ENCODE results near the gene AJM1. TPM values are rescaled to one million over a fixed set of nuclear protein-coding genes. Genes with fewer than 3 reads are reported as not detected.
A peak's percentile ranks its signal among the peaks of the same experiment; 100 is the strongest.
"Not testable (repeated sequence)": the region's sequence is repeated elsewhere in the genome, so short reads cannot be mapped to it uniquely, and the experiment has no call there.

Gene AJM1
- total RNA-seq, result 2.0 and 3.0 TPM in 2 replicates
- 7.2 and 7.7 TPM in 2 replicates for polyA plus RNA-seq

DNA sequence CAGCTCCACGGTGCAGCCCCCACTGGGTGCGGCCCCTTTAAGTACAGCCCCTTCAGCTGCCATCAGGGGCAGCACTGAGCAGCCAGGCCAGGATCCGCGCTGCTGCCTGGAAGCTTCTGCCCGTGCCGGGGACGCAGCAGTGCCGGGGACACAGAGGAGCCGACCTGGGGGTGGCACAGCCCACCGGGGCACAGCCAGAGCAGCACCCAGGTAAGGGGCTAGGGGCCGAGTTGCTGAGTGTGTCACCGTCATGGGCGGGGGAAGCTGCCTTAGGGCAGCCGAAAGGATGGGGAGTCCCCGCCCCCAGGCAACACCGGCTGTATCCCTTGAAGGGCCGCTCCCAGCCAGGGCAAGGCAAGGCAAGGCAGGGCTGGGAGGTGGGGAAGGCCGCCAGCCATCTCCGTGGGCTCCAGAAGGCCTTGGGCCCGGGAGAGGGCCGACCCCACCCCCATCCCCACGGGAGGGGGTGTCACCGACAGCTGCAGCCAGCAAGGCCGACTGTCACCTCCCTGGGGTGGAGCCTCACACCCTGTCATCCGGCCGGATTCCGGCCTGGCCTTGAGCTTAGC lies at the start of gene AJM1:
AJM1 (plus strand) TSS at position 99 of the 569 bp plus-strand sequence. CDS start 1,937 bp downstream, outside the sequence.
- H2AFZ ChIP-seq; H3K9me2 ChIP-seq (replicated peaks; ENCODE audit: insufficient read depth); H4K20me1 ChIP-seq (ENCODE audit: insufficient read depth, poor library complexity, severe bottlenecking); H3K27me3 ChIP-seq; H3K9me3 ChIP-seq (ENCODE audit: low read depth); H3K36me3 ChIP-seq (replicated peaks; ENCODE audit: insufficient read depth, low read depth); H3K79me2 ChIP-seq: not testable (repeated sequence)
- Histone ChIP-seq H3K4me1 (ENCODE audit: insufficient read depth) (peaks cover 37% of the 10 kb centered on the region), H3K4me3 (peak within 1 kb of the TSS; percentile 29), H3K27ac (peak within 1 kb of the TSS; percentile 87), H3K4me2 (peak within 1 kb of the TSS; percentile 97)
- 7% methylated on average over 22 of the region's 27 CpGs for WGBS (ENCODE audit: low lambda C conversion rate, missing lambda C conversion rate)
- TF ChIP-seq, protein P1, sequence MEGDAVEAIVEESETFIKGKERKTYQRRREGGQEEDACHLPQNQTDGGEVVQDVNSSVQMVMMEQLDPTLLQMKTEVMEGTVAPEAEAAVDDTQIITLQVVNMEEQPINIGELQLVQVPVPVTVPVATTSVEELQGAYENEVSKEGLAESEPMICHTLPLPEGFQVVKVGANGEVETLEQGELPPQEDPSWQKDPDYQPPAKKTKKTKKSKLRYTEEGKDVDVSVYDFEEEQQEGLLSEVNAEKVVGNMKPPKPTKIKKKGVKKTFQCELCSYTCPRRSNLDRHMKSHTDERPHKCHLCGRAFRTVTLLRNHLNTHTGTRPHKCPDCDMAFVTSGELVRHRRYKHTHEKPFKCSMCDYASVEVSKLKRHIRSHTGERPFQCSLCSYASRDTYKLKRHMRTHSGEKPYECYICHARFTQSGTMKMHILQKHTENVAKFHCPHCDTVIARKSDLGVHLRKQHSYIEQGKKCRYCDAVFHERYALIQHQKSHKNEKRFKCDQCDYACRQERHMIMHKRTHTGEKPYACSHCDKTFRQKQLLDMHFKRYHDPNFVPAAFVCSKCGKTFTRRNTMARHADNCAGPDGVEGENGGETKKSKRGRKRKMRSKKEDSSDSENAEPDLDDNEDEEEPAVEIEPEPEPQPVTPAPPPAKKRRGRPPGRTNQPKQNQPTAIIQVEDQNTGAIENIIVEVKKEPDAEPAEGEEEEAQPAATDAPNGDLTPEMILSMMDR (IDR thresholded peaks at IDR 0.05; ENCODE audit: poor library complexity), result peak; percentile 78
- DNase-seq (ENCODE audit: low spot score), result peak; percentile 89

DNA sequence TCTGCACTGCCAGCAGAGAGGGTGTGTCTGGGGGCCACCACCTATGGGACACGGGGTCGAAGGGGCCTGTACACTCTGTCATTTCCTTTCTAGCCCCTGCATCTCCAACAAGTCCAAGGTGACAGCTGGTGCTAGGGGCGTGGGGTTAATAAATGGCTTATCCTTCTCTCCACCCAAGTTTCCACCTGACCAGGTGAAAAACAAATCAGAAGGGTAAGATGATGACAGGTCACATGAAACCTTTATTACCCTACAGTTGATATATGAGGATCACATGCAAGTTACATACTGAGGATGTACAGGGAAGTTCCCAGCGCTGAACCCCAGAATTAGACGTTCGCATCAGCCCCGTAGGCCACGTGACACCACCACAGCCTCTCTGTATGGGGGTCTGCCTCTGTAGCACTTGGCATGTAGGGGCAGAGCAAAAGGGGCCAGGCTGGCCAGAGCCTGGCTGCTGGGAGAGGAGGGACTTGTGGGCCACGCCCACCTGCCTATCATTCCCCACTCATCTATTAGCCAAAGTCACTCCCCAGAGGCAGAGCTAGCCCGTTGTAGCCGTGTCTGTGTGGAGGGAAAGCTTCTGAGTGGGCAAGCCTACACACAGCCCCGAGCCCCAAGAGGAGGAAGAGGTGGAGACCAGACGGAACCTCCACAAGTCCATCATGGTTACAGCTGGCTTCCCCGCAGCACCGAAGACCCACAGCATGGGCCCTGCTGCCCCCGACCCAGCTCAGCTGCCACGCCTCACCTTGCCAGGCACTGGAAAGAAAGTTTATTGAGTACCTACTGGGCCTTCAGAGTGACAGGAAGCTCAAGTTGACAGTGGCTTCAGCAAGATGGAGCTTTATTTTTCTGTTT lies 49.0 kb upstream of the AJM1 start:
- 83% methylated on average over 17 of the region's 17 CpGs for WGBS (ENCODE audit: low lambda C conversion rate, missing lambda C conversion rate)
- TF ChIP-seq, protein P1 (IDR thresholded peaks at IDR 0.05; ENCODE audit: poor library complexity), result no peak
- TF ChIP-seq EZH2phosphoT487 (IDR thresholded peaks at IDR 0.05; ENCODE audit: low read depth, severe bottlenecking, unreplicated experiment), result no peak
- no peak for TF ChIP-seq EZH2 (IDR thresholded peaks at IDR 0.05; ENCODE audit: borderline replicate concordance)
- H2AFZ ChIP-seq, result no peak overlapping the region
- peak overlapping the region; percentile 87 for H3K4me2 ChIP-seq
- DNase-seq (ENCODE audit: low spot score), result peak; percentile 78
- no peaks in the 10 kb centered on the region for H3K27me3 ChIP-seq
- H3K9me3 ChIP-seq (ENCODE audit: low read depth), result no peaks in the 10 kb centered on the region
- no peaks in the 10 kb centered on the region for H4K20me1 ChIP-seq (ENCODE audit: insufficient read depth, poor library complexity, severe bottlenecking)
- H3K4me1 ChIP-seq (ENCODE audit: insufficient read depth), result peaks cover 61% of the 10 kb centered on the region
- H3K36me3 ChIP-seq (replicated peaks; ENCODE audit: insufficient read depth, low read depth), result no peaks in the 10 kb centered on the region
- no peaks in the 10 kb centered on the region for H3K9me2 ChIP-seq (replicated peaks; ENCODE audit: insufficient read depth)
- H3K79me2 ChIP-seq, result peaks cover 25% of the 10 kb centered on the region
- H3K27ac ChIP-seq, result peak overlapping the region; percentile 97
- no peak overlapping the region for H3K4me3 ChIP-seq

DNA sequence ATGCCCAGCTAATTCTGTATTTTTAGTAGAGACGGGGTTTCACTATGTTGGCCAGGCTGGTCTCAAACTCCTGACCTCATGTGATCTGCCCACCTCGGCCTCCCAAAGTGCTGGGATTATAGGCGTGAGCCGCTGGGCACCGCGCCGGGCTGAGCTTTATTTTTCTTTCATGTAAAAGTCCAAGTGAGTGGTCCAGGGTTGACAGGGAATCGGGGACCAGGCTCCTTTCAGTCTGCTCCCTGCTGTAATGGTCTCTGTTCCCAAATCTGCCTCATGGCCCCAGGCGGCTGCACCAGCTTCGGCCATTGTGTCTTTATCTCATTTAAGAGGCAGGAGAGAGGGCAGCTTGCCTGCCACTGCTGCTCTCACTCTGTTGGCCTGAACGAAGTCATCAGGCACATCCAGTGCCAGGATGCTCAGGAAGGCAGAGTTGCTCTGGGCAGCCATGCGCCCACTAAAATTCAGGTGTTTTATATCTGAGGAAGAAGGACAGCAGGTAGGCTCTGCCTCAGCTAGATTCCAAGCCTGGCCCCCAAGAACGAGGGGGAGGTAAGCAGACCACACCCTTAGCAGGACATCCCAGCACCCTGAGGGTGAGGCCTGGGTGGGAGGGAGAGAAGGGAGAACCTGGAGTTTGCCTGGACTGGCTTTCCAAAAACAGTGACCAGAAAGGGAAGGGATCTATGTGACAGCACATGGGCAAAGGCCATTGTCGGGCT lies 47.8 kb upstream of the AJM1 start:
- Histone ChIP-seq H3K9me2 (replicated peaks; ENCODE audit: insufficient read depth) (no peaks in the 10 kb centered on the region), H3K27ac (peak overlapping the region; percentile 97), H3K4me3 (no peak overlapping the region), H3K4me1 (ENCODE audit: insufficient read depth) (peaks cover 64% of the 10 kb centered on the region), H2AFZ (no peak overlapping the region), H3K27me3 (no peaks in the 10 kb centered on the region), H4K20me1 (ENCODE audit: insufficient read depth, poor library complexity, severe bottlenecking) (no peaks in the 10 kb centered on the region), H3K9me3 (ENCODE audit: low read depth) (no peaks in the 10 kb centered on the region), H3K79me2 (peaks cover 28% of the 10 kb centered on the region), H3K4me2 (peak overlapping the region; percentile 29), H3K36me3 (replicated peaks; ENCODE audit: insufficient read depth, low read depth) (no peaks in the 10 kb centered on the region)
- no peak for DNase-seq (ENCODE audit: low spot score)
- no peak for TF ChIP-seq EZH2phosphoT487 (IDR thresholded peaks at IDR 0.05; ENCODE audit: low read depth, severe bottlenecking, unreplicated experiment)
- TF ChIP-seq, protein P1 (IDR thresholded peaks at IDR 0.05; ENCODE audit: poor library complexity), result no peak
- no peak for TF ChIP-seq EZH2 (IDR thresholded peaks at IDR 0.05; ENCODE audit: borderline replicate concordance)
- WGBS (ENCODE audit: low lambda C conversion rate, missing lambda C conversion rate), result 89% methylated on average over 14 of the region's 14 CpGs

Measured in hepatocyte (in vitro differentiated cells).